OCI-LY1 (cell line): ENCODE measurements around the gene CAPN14.

Experiments
- H2AFZ ChIP-seq: fragments of 200-600 bp; sonication (generic), shearing (Covaris generic); 2 replicates; pipeline ENCODE4 v1.6.0; 2014; ENCODE audit warnings: antibody characterized with exemption, mild to moderate bottlenecking, low read length
- H3F3A ChIP-seq: fragments of 200-600 bp; sonication (generic), shearing (Covaris generic); 2 replicates; pipeline ENCODE4 v1.6.0; 2014; ENCODE audit warnings: mild to moderate bottlenecking, antibody characterized with exemption, low read length, moderate library complexity; ENCODE audit not compliant: insufficient read depth
- H3K27ac ChIP-seq: fragments of 200-600 bp; sonication (generic); 2 replicates; pipeline ENCODE4 v1.5.1; 2014; ENCODE audit warnings: low read length, mixed run types, mild to moderate bottlenecking, low read depth; ENCODE audit not compliant: poor library complexity, severe bottlenecking
- H3K27me3 ChIP-seq: fragments of 200-600 bp; sonication (generic); 2 replicates; pipeline ENCODE4 v1.6.0; 2014; ENCODE audit warnings: antibody characterized with exemption, mild to moderate bottlenecking, low read length, moderate library complexity; ENCODE audit not compliant: insufficient read depth
- H3K36me3 ChIP-seq: fragments of 200-600 bp; sonication (generic); 2 replicates; pipeline ENCODE4 v1.6.1; 2014; ENCODE audit warnings: mild to moderate bottlenecking, antibody characterized with exemption, low read length, moderate library complexity, mixed read lengths; ENCODE audit not compliant: insufficient read depth
- H3K4me1 ChIP-seq: fragments of 200-600 bp; sonication (generic); 2 replicates; pipeline ENCODE4 v1.5.1; 2014; ENCODE audit warnings: mild to moderate bottlenecking, low read length, moderate library complexity; ENCODE audit not compliant: insufficient read depth, severe bottlenecking
- H3K4me2 ChIP-seq: fragments of 200-600 bp; sonication (generic), shearing (Covaris generic); 2 replicates; pipeline ENCODE4 v1.6.1; 2014; ENCODE audit warnings: low read length
- H3K4me3 ChIP-seq: fragments of 200-600 bp; sonication (generic); 2 replicates; pipeline ENCODE4 v1.5.1; 2014; ENCODE audit warnings: low read length, low read depth, mild to moderate bottlenecking, mixed read lengths; ENCODE audit not compliant: poor library complexity, severe bottlenecking
- H3K79me2 ChIP-seq: fragments of 200-600 bp; shearing (Covaris generic); 2 replicates; pipeline ENCODE4 v1.6.1; 2016; ENCODE audit warnings: mixed run types, low read length, mixed read lengths; ENCODE audit not compliant: insufficient read depth
- H3K9ac ChIP-seq: fragments of 200-600 bp; sonication (generic), shearing (Covaris generic); 2 replicates; pipeline ENCODE4 v1.6.1; 2014; ENCODE audit warnings: mild to moderate bottlenecking, low read length, mixed read lengths
- H3K9me2 ChIP-seq: fragments of 200-600 bp; sonication (generic), shearing (Covaris generic); 2 replicates; pipeline ENCODE4 v1.6.1; 2014; ENCODE audit warnings: low read depth, mild to moderate bottlenecking, low read length, mixed read lengths
- H3K9me3 ChIP-seq: fragments of 200-600 bp; shearing (Covaris generic); 2 replicates; pipeline ENCODE4 v1.6.1; 2014; ENCODE audit warnings: low read length, mixed read lengths
- H4K20me1 ChIP-seq: fragments of 200-600 bp; sonication (generic), shearing (Covaris generic); 2 replicates; pipeline ENCODE4 v1.6.0; 2016; ENCODE audit warnings: mild to moderate bottlenecking, low read length; ENCODE audit not compliant: insufficient read depth
- EZH2 ChIP-seq: fragments of 200-600 bp; sonication (generic), shearing (Covaris generic); IDR thresholded peaks from 2 replicates; pipeline ENCODE4 v1.8.0; 2017; ENCODE audit warnings: borderline replicate concordance, mixed run types, mild to moderate bottlenecking, antibody characterized with exemption, low read length, moderate library complexity, mixed read lengths
- TF ChIP-seq, protein P1 (sequence below): fragments of 200-600 bp; sonication (generic), shearing (Covaris generic); IDR thresholded peaks from 2 replicates; pipeline ENCODE4 v1.5.1; 2017; ENCODE audit warnings: mild to moderate bottlenecking, antibody characterized with exemption, low read length, moderate library complexity, mixed read lengths

CAPN14 gene

DNA sequence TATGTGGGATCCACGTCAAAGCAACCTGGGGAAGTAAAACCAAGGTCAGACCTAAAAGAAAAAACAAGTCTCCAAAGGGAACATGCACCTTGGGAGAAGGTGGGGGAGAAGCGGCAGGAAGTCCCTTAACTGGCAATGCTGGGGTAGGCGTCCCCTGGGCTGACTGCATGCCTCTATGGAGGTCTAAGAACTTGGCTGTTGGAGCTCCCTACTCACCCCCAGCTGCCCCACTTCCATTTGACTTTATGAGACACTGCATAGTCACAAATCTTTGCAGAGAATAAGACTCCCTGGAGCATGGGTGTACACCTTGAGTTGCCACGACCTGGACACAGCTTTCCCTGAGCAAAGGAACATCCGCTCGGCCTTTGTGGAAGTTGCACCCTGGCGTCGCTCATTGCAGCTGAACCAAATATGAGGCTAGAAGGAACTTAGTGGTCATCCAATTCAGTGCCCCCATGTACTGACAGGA lies 2.8 kb downstream of the CAPN14 start:
- Histone ChIP-seq H3K4me2 (no peak overlapping the region), H3K4me3 (no peak overlapping the region), H3K4me1 (no peaks in the 10 kb centered on the region), H3K27ac (no peak overlapping the region), H3K9me3 (no peaks in the 10 kb centered on the region), H3K27me3 (no peaks in the 10 kb centered on the region), H3K9ac (no peak overlapping the region), H4K20me1 (no peaks in the 10 kb centered on the region), H3K79me2 (no peaks in the 10 kb centered on the region), H3K9me2 (no peaks in the 10 kb centered on the region), H3K36me3 (no peaks in the 10 kb centered on the region), H2AFZ (no peak overlapping the region), H3F3A (no peaks in the 10 kb centered on the region)
- TF ChIP-seq EZH2, result no peak
- TF ChIP-seq, protein P1, sequence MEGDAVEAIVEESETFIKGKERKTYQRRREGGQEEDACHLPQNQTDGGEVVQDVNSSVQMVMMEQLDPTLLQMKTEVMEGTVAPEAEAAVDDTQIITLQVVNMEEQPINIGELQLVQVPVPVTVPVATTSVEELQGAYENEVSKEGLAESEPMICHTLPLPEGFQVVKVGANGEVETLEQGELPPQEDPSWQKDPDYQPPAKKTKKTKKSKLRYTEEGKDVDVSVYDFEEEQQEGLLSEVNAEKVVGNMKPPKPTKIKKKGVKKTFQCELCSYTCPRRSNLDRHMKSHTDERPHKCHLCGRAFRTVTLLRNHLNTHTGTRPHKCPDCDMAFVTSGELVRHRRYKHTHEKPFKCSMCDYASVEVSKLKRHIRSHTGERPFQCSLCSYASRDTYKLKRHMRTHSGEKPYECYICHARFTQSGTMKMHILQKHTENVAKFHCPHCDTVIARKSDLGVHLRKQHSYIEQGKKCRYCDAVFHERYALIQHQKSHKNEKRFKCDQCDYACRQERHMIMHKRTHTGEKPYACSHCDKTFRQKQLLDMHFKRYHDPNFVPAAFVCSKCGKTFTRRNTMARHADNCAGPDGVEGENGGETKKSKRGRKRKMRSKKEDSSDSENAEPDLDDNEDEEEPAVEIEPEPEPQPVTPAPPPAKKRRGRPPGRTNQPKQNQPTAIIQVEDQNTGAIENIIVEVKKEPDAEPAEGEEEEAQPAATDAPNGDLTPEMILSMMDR, result no peak

DNA sequence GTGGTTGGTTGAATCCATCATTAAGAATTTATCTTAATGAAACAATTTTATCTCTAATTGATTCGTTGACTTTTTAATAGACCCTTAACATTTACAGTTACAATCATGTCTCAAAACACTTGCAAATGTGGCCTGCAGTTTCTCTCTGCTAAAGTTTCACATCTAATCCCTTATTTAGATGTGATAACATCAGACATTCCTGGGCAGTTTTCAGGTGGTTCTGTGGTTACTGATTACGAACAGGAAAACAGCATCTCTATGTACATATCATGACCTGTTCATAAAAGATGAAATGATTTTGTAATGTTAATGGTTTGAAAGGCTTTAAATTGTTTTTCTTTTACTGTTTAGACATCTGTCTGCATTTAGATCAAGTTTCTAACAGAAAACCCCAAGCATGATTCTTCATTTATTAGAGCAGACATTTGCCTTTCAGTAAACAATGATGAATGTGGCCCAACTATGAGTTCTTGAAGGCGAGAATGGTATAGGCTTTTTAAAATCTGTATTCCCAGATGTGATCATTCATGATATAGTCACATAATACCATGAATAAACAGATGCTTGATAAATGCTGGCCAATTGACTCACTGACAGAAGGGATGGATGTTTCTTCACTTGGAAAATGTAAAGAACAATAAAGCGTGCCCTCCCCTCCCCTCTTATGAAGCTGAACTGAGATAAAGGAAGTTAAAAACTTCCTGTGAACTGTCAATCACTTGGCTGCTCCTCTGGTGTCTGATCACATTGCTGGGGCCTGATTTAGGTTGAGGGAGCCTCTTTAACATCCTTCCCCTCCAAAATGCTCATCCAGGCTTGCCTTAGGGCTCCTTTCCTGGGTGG lies 3.5 kb downstream of the CAPN14 start:
- H3K4me3 ChIP-seq, result no peak overlapping the region
- H3K9ac ChIP-seq, result no peak overlapping the region
- H3K27me3 ChIP-seq, result no peaks in the 10 kb centered on the region
- no peak for TF ChIP-seq EZH2
- H4K20me1 ChIP-seq, result no peaks in the 10 kb centered on the region
- H3K27ac ChIP-seq, result no peak overlapping the region
- H3K79me2 ChIP-seq, result no peaks in the 10 kb centered on the region
- H3K9me2 ChIP-seq, result no peaks in the 10 kb centered on the region
- H3F3A ChIP-seq, result no peaks in the 10 kb centered on the region
- H3K4me1 ChIP-seq, result no peaks in the 10 kb centered on the region
- H3K4me2 ChIP-seq, result no peak overlapping the region
- H3K36me3 ChIP-seq, result no peaks in the 10 kb centered on the region
- H3K9me3 ChIP-seq, result no peaks in the 10 kb centered on the region
- H2AFZ ChIP-seq, result no peak overlapping the region

DNA sequence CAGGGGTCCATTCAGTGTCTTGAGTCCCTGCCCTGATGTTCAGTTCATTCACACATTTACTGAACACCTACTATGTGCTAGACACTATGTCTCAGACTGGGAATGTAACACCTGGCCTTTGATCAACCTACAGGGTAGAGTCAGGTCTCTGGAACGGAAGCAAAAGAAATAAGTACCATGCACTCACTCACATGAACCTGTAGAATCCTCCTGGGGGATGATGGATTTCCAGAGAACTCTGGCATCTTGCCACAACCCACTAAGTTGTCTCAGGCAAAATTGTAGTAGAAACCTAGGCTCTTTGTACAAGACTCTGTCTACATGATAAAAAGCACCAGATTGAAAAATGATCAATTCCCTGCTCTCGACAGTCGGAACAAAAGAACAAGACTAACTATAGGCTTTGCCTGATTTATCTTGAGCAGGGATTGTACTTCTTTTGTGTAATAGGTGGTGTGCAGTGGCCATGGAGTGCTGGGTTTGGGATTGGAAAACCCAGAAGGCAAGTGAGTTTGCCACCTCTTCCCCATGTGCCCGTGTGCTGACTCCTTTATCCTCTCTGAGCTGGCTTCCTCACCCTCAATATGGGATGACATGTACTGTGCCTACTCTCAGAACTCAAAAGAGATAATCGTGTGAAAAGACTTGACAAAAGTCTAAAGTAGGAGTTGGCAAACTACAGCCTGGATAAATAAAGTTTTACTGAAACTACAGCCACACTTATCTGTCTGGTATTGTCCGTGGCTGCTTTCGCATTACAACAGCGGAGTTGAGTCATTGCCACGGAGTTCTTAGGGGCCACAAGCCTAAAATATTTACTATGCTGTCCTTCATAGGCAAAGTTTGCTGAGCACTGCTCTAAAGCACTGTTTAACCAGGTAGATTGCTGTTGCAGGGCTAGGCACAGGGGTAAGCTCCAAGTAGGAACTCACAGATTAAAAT lies 4.4 kb downstream of the CAPN14 start:
- no peak overlapping the region for H3K27ac ChIP-seq
- no peak overlapping the region for H2AFZ ChIP-seq
- H3K9me2 ChIP-seq, result no peaks in the 10 kb centered on the region
- H3K27me3 ChIP-seq, result no peaks in the 10 kb centered on the region
- H3F3A ChIP-seq, result no peaks in the 10 kb centered on the region
- TF ChIP-seq, protein P1, result no peak
- TF ChIP-seq EZH2, result no peak
- no peaks in the 10 kb centered on the region for H3K36me3 ChIP-seq
- H3K79me2 ChIP-seq, result no peaks in the 10 kb centered on the region
- no peak overlapping the region for H3K4me3 ChIP-seq
- H3K9ac ChIP-seq, result no peak overlapping the region
- H3K4me1 ChIP-seq, result no peaks in the 10 kb centered on the region
- H3K9me3 ChIP-seq, result no peaks in the 10 kb centered on the region
- H4K20me1 ChIP-seq, result no peaks in the 10 kb centered on the region
- H3K4me2 ChIP-seq, result no peak overlapping the region
